22Rv1 (cell line): ENCODE results near the gene SPECC1.

Source experiments
- H3K27ac ChIP-seq: fragments of 450-650 bp; 2 replicates; pipeline ENCODE4 v1.5.1; 2017
- CTCF ChIP-seq: fragments of 450-650 bp; IDR thresholded peaks from 2 replicates; pipeline ENCODE4 v1.5.1; 2017; ENCODE audit warnings: mild to moderate bottlenecking
- ZFX ChIP-seq: fragments of 450-650 bp; IDR thresholded peaks from 2 replicates; pipeline ENCODE4 v1.6.1; 2017; ENCODE audit warnings: antibody characterized with exemption, borderline replicate concordance

Gene SPECC1

GRCh38 chr17:20307326-20307910 lies 298.3 kb downstream of the SPECC1 start:
- H3K27ac ChIP-seq, result no peak overlapping the region
- TF ChIP-seq CTCF (no peak), ZFX (no peak)

- TF ChIP-seq CTCF, result no peak
- no peak for TF ChIP-seq ZFX
These were observed 301.3 kb downstream of the SPECC1 start for GRCh38 chr17:20310481-20310880.

GRCh38 chr17:20313306-20313705 lies 304.1 kb downstream of the SPECC1 start:
- no peak for TF ChIP-seq ZFX
- TF ChIP-seq CTCF, result no peak
- H3K27ac ChIP-seq, result no peak overlapping the region

More at GRCh38 chr17:20310481-20310880, 301.3 kb downstream of the SPECC1 start:
- H3K27ac ChIP-seq, result no peak overlapping the region

- H3K27ac ChIP-seq, result no peak overlapping the region
- TF ChIP-seq ZFX (no peak), CTCF (no peak)
These were observed 304.7 kb downstream of the SPECC1 start for GRCh38 chr17:20313891-20314290.

GRCh38 chr17:20314834-20315233 lies 305.7 kb downstream of the SPECC1 start:
- TF ChIP-seq CTCF (no peak), ZFX (no peak)
- no peak overlapping the region for H3K27ac ChIP-seq

- no peak for TF ChIP-seq CTCF
- no peak for TF ChIP-seq ZFX
- H3K27ac ChIP-seq, result no peak overlapping the region
These were observed 306.2 kb downstream of the SPECC1 start for GRCh38 chr17:20315311-20315710.

GRCh38 chr17:20315821-20316220 lies 306.7 kb downstream of the SPECC1 start:
- TF ChIP-seq ZFX (no peak), CTCF (no peak)
- H3K27ac ChIP-seq, result no peak overlapping the region
